ENCODE data around the gene GLIS1. TPM values are rescaled to one million over a fixed set of nuclear protein-coding genes. Genes with fewer than 3 reads are reported as not detected.

Gene GLIS1
- total RNA-seq, 2 donors from 2014 or later: 0.16 TPM; not detected in 1

DNA sequence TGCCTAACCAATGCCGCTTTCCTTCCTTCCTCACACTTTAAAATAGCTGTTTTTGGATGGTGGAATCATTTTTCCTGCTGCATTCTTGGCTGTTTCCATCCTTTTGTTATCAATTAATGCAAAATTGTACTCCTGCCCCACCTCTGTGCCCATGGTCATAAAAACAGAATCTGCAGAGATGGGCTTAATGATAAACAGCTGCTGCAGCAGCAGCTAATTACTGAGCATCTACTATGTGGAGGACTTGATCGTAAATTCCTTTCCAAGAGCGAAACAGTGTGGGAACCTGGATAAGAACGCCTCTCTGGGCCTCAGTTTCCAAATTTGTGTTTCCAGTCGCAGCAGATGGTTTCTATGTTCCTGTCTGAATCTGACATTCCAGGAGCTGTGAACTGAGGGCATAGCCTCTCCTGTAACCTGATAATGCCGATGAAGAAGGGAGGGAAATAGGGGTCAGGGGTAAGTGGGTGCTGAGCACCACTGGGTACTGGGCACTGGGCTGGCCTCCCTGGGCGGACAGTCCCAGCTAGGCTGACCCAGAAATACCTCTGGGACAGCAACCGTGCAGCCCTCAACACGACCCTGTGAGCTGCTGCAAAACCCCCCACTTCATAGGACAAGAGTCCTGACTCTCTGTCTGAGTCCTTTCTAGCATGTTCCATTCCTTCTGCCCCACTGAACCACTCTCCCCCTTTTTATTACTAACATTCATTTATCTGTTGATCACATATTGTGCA lies 158.1 kb downstream of the GLIS1 start:
- DNase-seq: no peak
- Histone ChIP-seq H3K4me3 (no peak overlapping the region), H3K9ac (ENCODE audit: low read depth in 2 of 2, low read length in 2 of 2) (no peak overlapping the region), H3K27me3 (no peaks in the 10 kb centered on the region), H3K4me1 (no peaks in the 10 kb centered on the region), H3K9me3 (no peaks in the 10 kb centered on the region), H3K27ac (no peak overlapping the region), H3K36me3 (no peaks in the 10 kb centered on the region)
- intact Hi-C loops (cut with DNase I): no loop called here
- TF ChIP-seq, protein P1, sequence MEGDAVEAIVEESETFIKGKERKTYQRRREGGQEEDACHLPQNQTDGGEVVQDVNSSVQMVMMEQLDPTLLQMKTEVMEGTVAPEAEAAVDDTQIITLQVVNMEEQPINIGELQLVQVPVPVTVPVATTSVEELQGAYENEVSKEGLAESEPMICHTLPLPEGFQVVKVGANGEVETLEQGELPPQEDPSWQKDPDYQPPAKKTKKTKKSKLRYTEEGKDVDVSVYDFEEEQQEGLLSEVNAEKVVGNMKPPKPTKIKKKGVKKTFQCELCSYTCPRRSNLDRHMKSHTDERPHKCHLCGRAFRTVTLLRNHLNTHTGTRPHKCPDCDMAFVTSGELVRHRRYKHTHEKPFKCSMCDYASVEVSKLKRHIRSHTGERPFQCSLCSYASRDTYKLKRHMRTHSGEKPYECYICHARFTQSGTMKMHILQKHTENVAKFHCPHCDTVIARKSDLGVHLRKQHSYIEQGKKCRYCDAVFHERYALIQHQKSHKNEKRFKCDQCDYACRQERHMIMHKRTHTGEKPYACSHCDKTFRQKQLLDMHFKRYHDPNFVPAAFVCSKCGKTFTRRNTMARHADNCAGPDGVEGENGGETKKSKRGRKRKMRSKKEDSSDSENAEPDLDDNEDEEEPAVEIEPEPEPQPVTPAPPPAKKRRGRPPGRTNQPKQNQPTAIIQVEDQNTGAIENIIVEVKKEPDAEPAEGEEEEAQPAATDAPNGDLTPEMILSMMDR (IDR thresholded peaks at IDR 0.05): no peak

DNA sequence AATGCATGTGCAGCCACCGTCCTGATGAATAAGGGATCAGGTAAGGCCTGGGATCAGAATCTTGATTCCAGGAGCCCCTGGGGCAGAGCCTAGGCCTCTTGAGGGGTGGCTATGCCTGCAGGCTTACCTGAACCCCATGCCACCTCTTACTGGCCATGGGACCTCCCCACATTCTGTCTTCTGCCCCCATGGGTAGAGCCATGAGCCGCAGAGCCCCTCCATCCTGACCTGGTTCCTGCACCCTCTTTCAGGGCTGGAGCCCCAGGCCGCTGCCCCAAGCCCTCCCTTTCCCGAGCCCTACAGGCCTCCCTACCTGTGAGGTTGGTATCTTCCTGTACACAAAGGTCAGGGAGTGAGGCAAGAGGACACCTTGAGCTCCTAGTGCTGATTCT lies 159.0 kb downstream of the GLIS1 start:
- intact Hi-C loops (cut with DNase I): no loop called here
- no peaks in the 10 kb centered on the region for H3K4me1 ChIP-seq
- no peaks in the 10 kb centered on the region for H3K27me3 ChIP-seq
- H3K9me3 ChIP-seq: no peaks in the 10 kb centered on the region
- H3K36me3 ChIP-seq: no peaks in the 10 kb centered on the region
- H3K9ac ChIP-seq (ENCODE audit: low read depth in 2 of 2, low read length in 2 of 2): no peak overlapping the region
- no peak overlapping the region for H3K27ac ChIP-seq
- TF ChIP-seq, protein P1 (IDR thresholded peaks at IDR 0.05): no peak
- no peak for DNase-seq
- no peak overlapping the region for H3K4me3 ChIP-seq

DNA sequence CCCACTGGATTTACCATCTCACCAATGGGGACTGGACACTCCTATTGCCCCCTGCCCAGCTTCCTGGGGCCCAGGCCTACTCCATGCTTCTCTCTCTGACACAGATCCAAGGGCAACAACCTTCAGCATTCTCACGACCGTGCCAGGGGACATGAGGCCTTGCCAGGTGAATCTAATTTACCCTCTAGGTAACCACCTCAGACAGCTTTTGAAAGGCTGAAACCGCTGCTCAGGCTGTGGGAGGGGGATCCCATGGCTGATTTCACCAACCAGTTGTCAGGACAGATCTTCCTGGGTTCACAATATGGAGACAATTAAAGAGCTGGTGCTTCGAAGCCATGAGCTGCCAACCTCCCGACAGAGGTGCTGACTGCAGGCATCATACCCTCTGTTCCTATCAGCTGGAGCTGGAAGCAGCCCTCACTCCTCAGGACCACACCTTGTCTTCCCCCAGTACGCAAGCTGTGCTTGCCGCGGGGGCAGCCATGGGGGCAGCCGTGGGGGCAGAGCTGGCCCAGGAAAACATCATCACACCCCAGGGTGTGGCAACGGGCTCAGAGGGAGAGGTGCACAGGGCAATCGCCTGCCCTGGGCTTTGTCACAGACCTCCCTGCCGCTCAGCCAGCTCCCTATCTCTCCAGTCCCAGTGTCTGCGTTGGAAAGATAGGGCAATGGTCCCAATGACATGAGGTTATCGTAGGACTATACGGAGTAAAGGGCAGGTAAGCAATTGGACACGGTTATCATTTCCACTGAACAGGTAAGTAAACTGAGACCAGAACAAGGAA lies 159.5 kb downstream of the GLIS1 start:
- Histone ChIP-seq H3K9ac (ENCODE audit: low read depth in 2 of 2, low read length in 2 of 2) (no peak overlapping the region), H3K9me3 (no peaks in the 10 kb centered on the region), H3K4me1 (no peaks in the 10 kb centered on the region), H3K27me3 (no peaks in the 10 kb centered on the region), H3K36me3 (no peaks in the 10 kb centered on the region), H3K27ac (no peak overlapping the region), H3K4me3 (no peak overlapping the region)
- intact Hi-C loops (cut with DNase I): no loop called here
- TF ChIP-seq, protein P1 (IDR thresholded peaks at IDR 0.05): no peak
- no peak for DNase-seq

GRCh38 chr1:53578358-53578757 lies 160.6 kb downstream of the GLIS1 start:
- Histone ChIP-seq H3K27ac (no peak overlapping the region), H3K27me3 (no peaks in the 10 kb centered on the region), H3K4me1 (no peaks in the 10 kb centered on the region), H3K4me3 (no peak overlapping the region), H3K36me3 (no peaks in the 10 kb centered on the region), H3K9me3 (no peaks in the 10 kb centered on the region), H3K9ac (ENCODE audit: low read depth in 2 of 2, low read length in 2 of 2) (no peak overlapping the region)
- intact Hi-C loops (cut with DNase I): no loop called here
- DNase-seq: no peak
- TF ChIP-seq, protein P1 (IDR thresholded peaks at IDR 0.05): no peak

DNA sequence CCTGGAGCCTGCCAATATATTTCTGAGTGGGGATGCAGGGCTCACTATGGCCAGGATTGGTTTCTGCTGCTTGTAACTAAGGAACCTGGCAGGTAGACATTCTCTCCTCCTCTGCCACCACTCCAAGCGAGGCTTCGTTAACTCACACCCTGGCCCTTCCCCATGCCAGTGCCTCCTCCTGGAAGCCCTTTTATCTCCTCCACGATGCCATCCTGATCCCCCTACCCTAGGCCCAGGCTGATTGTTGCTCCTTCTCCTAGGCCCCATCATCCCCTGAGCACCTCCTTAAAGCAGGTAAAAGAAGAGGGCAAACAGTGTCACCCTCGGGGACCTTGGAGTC lies 161.2 kb downstream of the GLIS1 start:
- TF ChIP-seq, protein P1 (IDR thresholded peaks at IDR 0.05): no peak
- H3K27me3 ChIP-seq: no peaks in the 10 kb centered on the region
- intact Hi-C loops (cut with DNase I): no loop called here
- H3K36me3 ChIP-seq: no peaks in the 10 kb centered on the region
- H3K4me1 ChIP-seq: no peaks in the 10 kb centered on the region
- H3K4me3 ChIP-seq: no peak overlapping the region
- H3K9ac ChIP-seq (ENCODE audit: low read depth in 2 of 2, low read length in 2 of 2): no peak overlapping the region
- H3K9me3 ChIP-seq: no peaks in the 10 kb centered on the region
- DNase-seq: no peak
- H3K27ac ChIP-seq: no peak overlapping the region
